NCI-H524 (cell line): ENCODE data around the gene MPC1.

Source experiments
- DNase-seq, 2 experiments: peaks; one replicate each; lab custom pipeline; 2025; lab: John Stamatoyannopoulos, UW

The MPC1 gene

DNA sequence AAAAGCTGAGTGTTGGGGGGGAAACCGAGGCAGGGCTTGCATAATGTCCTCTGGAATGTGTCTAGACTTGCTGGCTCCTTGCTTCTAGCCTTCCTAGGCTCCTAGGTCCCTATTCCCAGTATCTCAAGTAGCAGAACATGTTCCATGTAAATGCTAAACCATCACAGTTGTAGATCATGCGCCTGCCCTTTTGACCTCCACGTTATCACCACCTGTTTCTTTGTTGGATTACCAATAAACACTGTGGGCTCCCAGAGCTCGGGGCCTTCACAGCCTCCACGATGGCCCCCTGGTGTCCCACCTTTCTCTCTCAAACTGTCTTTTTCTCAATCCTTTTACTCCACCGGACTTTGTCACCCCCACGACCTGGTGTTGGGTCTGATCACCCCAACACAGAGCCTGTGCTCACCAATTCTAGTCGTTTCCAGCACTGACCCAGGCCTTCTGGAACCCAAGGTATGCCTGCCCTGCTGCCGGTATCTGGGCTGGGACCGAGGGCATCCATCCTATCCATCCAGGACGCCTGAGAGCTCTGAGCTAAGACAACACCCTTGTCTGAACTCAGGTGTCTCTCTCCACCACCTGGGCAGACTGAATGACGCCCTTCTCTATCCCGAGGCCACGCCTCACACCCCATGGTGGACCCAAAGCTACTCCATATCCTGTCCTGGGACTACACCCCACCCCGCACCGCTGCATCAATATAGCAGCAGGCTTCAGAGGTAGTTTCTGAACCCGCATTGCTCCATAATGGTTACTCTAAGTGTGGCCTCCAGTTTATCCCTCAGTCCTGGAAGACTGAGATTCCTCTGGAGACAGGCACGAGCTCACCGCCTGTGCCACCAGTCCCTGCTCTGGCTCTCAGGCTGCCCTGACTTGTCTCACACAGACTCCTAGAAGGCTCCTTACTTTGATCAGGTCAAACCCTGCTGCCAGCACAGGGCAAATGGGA is 65.2 kb downstream of the MPC1 start:
- DNase-seq: no peak

DNA sequence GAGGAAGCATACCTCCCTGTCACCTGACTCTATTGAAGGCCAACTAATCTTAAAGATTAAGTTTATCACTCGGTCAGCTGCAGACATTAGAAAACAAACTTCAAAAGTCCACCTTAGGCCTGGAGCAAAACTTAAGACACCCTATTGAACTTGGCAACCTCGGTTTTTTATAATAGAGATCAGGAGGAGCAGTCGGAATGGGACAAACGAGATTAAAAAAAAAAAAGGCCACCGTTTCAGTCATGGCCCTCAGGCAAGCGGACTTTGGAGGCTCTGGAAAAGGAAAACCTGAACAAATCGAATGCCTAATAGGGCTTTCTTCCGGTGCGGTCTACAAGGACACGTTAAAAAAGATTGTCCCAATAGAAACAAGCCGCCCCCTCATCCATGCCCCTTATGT is 67.3 kb downstream of the MPC1 start:
- DNase-seq: no peak
